Activated CD8-positive, alpha-beta memory T cell treated with anti-CD3 and anti-CD28 coated beads for 48 hours (primary cell): ENCODE data around the gene DRAM1.
A peak's percentile ranks its signal among the peaks of the same experiment; 100 is the strongest.
"Not testable (repeated sequence)": the region's sequence is repeated elsewhere in the genome, so short reads cannot be mapped to it uniquely, and the experiment has no call there.

Experiments used
- DNase-seq, 3 experiments: peaks; one replicate each; pipeline ENCODE4 v3.0.0-alpha.2; 2020; ENCODE audit warnings: low read depth in 2 of 3, low spot score in 2 of 3

DRAM1 gene

GRCh38 chr12:101876861-101877805, at the start of gene DRAM1:
TSS of gene DRAM1 (plus strand) at chr12:101877580. CDS start at chr12:101877790, 210 bp downstream.
- peak; percentile 52 to 61 (median 55) for DNase-seq

GRCh38 chr12:101828463-101829196, 48.8 kb upstream of the DRAM1 start:
- no peak for DNase-seq

- DNase-seq = no peak
These were observed 47.6 kb upstream of the DRAM1 start for GRCh38 chr12:101829639-101830366.

- DNase-seq = peak; percentile 82 to 93 (median 90)
These were observed 46.7 kb upstream of the DRAM1 start, which contains the start of gene GNPTAB for GRCh38 chr12:101830367-101831325. TSS of gene GNPTAB (minus strand) at chr12:101830959. CDS start at chr12:101830675, 284 bp downstream.

GRCh38 chr12:101832030-101832429, 45.4 kb upstream of the DRAM1 start:
- DNase-seq = no peak

- no peak for DNase-seq
These were observed 38.6 kb upstream of the DRAM1 start for GRCh38 chr12:101838628-101839323.

GRCh38 chr12:101839324-101840283, 37.8 kb upstream of the DRAM1 start:
- DNase-seq = peak in 2 of 3 experiments; percentile 27 to 35

- DNase-seq = no peak
These were observed 36.3 kb upstream of the DRAM1 start for GRCh38 chr12:101841069-101841468.

- no peak for DNase-seq
These were observed 32.2 kb upstream of the DRAM1 start for GRCh38 chr12:101845137-101845711.

GRCh38 chr12:101847325-101847724, 30.1 kb upstream of the DRAM1 start:
- DNase-seq = no peak

- DNase-seq = no peak
These were observed 27.2 kb upstream of the DRAM1 start for GRCh38 chr12:101850199-101850598.

GRCh38 chr12:101852998-101853397, 24.4 kb upstream of the DRAM1 start:
- no peak for DNase-seq

GRCh38 chr12:101854747-101855146, 22.6 kb upstream of the DRAM1 start:
- DNase-seq = no peak

- no peak for DNase-seq
These were observed 22.0 kb upstream of the DRAM1 start for GRCh38 chr12:101855364-101855884.

- DNase-seq = no peak
These were observed 21.4 kb upstream of the DRAM1 start for GRCh38 chr12:101855976-101856375.

- DNase-seq = not testable (repeated sequence)
These were observed 20.8 kb upstream of the DRAM1 start for GRCh38 chr12:101856614-101857013.

- DNase-seq = no peak
These were observed 20.3 kb upstream of the DRAM1 start for GRCh38 chr12:101857043-101857558.
